ENCODE measurements around the gene PITPNM1.
"Not testable (repeated sequence)": the region's sequence is repeated elsewhere in the genome, so short reads cannot be mapped to it uniquely, and the experiment has no call there.

Gene PITPNM1

GRCh38 chr11:67486481-67487195, 18.5 kb downstream of the PITPNM1 start:
- no peak for DNase-seq

GRCh38 chr11:67485873-67486361, 19.2 kb downstream of the PITPNM1 start:
- DNase-seq = not testable (repeated sequence)

GRCh38 chr11:67484847-67485311, 20.3 kb downstream of the PITPNM1 start:
- DNase-seq = no peak

GRCh38 chr11:67483831-67484665, 21.1 kb downstream of the PITPNM1 start:
- no peak for DNase-seq

GRCh38 chr11:67482827-67483798, 22.1 kb downstream of the PITPNM1 start, which contains the start of gene AIP:
Gene AIP (plus strand): TSS chr11:67483026. CDS start chr11:67483159, 133 bp downstream.
- peak; percentile 94 for DNase-seq

GRCh38 chr11:67482275-67482826, 22.8 kb downstream of the PITPNM1 start:
- DNase-seq = no peak

GRCh38 chr11:67477344-67478050, 27.7 kb downstream of the PITPNM1 start:
- DNase-seq = not testable (repeated sequence)

GRCh38 chr11:67476692-67477091, 28.5 kb downstream of the PITPNM1 start:
- not testable (repeated sequence) for DNase-seq

GRCh38 chr11:67472882-67473281, 32.3 kb downstream of the PITPNM1 start:
- DNase-seq = no peak

- no peak for DNase-seq
Observed at GRCh38 chr11:67470337-67471002, 34.7 kb downstream of the PITPNM1 start.

GRCh38 chr11:67469508-67469811, 35.7 kb downstream of the PITPNM1 start:
- no peak for DNase-seq

- DNase-seq = peak; percentile 70
Observed at GRCh38 chr11:67468759-67469507, 36.2 kb downstream of the PITPNM1 start, which contains the start of gene TMEM134. Gene TMEM134 (minus strand): TSS chr11:67469251. CDS start chr11:67469192, 59 bp downstream.

- no peak for DNase-seq
Observed at GRCh38 chr11:67468456-67468758, 36.8 kb downstream of the PITPNM1 start.

GRCh38 chr11:67468056-67468455, 37.1 kb downstream of the PITPNM1 start:
- no peak for DNase-seq

- no peak for DNase-seq
Observed at GRCh38 chr11:67466962-67467771, 38.0 kb downstream of the PITPNM1 start.

GRCh38 chr11:67466367-67466766, 38.8 kb downstream of the PITPNM1 start:
- no peak for DNase-seq

GRCh38 chr11:67465530-67465929, 39.6 kb downstream of the PITPNM1 start:
- not testable (repeated sequence) for DNase-seq

- DNase-seq = no peak
Observed at GRCh38 chr11:67465189-67465510, 40.0 kb downstream of the PITPNM1 start.

GRCh38 chr11:67464411-67465188, 40.6 kb downstream of the PITPNM1 start:
- no peak for DNase-seq
